ENCODE measurements around the gene ABL2. TPM values are rescaled to one million over a fixed set of nuclear protein-coding genes. Genes with fewer than 3 reads are reported as not detected.

ABL2 gene
- total RNA-seq, 1 experiment from 2014 or later, result 38.3 TPM

- Histone ChIP-seq H3K9me3 (ENCODE audit: control insufficient read depth, insufficient read depth, low read depth, low read length) (no peaks in the 10 kb centered on the region), H3K4me1 (ENCODE audit: control insufficient read depth, insufficient read depth, low read length) (no peaks in the 10 kb centered on the region), H3K27ac (ENCODE audit: low read length) (no peak overlapping the region), H3K4me3 (ENCODE audit: low read depth in 2 of 2, low read length in 2 of 2) (no peak overlapping the region), H3K36me3 (ENCODE audit: control insufficient read depth, insufficient read depth, low read length) (peaks cover 14% of the 10 kb centered on the region; the same call in 1 of the 2 replicates), H3K27me3 (ENCODE audit: control insufficient read depth, insufficient read depth, low read length) (no peaks in the 10 kb centered on the region)
- in situ Hi-C loops (cut with HindIII; ENCODE audit: low pct_unique_long_range_greater_than_20kb, low sequenced_read_pairs) (no loop called here), intact Hi-C loops (cut with micrococcal nuclease; ENCODE audit: unreplicated experiment) (no loop called here)
- POLR2A ChIA-PET, result no interaction called here
- DNase-seq (ENCODE audit: low read depth, low spot score), result no peak
- no TSS peak for BruUV-seq (replicated peaks)
- ATAC-seq, result no peak
- TF ChIP-seq SIN3A (IDR thresholded peaks at IDR 0.05; ENCODE audit: borderline replicate concordance, insufficient read depth, low read depth, low read length) (no peak), TCF7L2 (IDR thresholded peaks at IDR 0.05; ENCODE audit: low read depth, low read length) (no peak), CTCF (IDR thresholded peaks at IDR 0.05) (no peak), REST (IDR thresholded peaks at IDR 0.05; ENCODE audit: insufficient read depth in 1 of 2, low read depth in 2 of 2, low read length in 1 of 2) (no peak), POLR2AphosphoS5 (IDR thresholded peaks at IDR 0.05; ENCODE audit: low read depth, low read length) (no peak)
- CTCF ChIA-PET, result no interaction called here
These were observed 114.3 kb downstream of the ABL2 start for GRCh38 chr1:179115181-179115580.

- CTCF ChIA-PET, result no interaction called here
- Histone ChIP-seq H3K27ac (ENCODE audit: low read length) (no peak overlapping the region), H3K4me3 (ENCODE audit: low read depth in 2 of 2, low read length in 2 of 2) (no peak overlapping the region), H3K4me1 (ENCODE audit: control insufficient read depth, insufficient read depth, low read length) (no peaks in the 10 kb centered on the region), H3K36me3 (ENCODE audit: control insufficient read depth, insufficient read depth, low read length) (peaks cover 10% of the 10 kb centered on the region; the same call in 1 of the 2 replicates), H3K27me3 (ENCODE audit: control insufficient read depth, insufficient read depth, low read length) (no peaks in the 10 kb centered on the region), H3K9me3 (ENCODE audit: control insufficient read depth, insufficient read depth, low read depth, low read length) (no peaks in the 10 kb centered on the region)
- BruUV-seq (replicated peaks), result no TSS peak
- ATAC-seq, result no peak
- POLR2A ChIA-PET, result no interaction called here
- intact Hi-C loops (cut with micrococcal nuclease; ENCODE audit: unreplicated experiment) (no loop called here), in situ Hi-C loops (cut with HindIII; ENCODE audit: low pct_unique_long_range_greater_than_20kb, low sequenced_read_pairs) (no loop called here)
- no peak for DNase-seq (ENCODE audit: low read depth, low spot score)
- TF ChIP-seq SIN3A (IDR thresholded peaks at IDR 0.05; ENCODE audit: borderline replicate concordance, insufficient read depth, low read depth, low read length) (no peak), REST (IDR thresholded peaks at IDR 0.05; ENCODE audit: insufficient read depth in 1 of 2, low read depth in 2 of 2, low read length in 1 of 2) (no peak), CTCF (IDR thresholded peaks at IDR 0.05) (no peak), POLR2AphosphoS5 (IDR thresholded peaks at IDR 0.05; ENCODE audit: low read depth, low read length) (no peak), TCF7L2 (IDR thresholded peaks at IDR 0.05; ENCODE audit: low read depth, low read length) (no peak)
These were observed 120.8 kb downstream of the ABL2 start for GRCh38 chr1:179108644-179109043.

Data from Panc1 (cell line).